Myocyte (in vitro differentiated cells): ENCODE results near the gene WHRN. TPM values are rescaled to one million over a fixed set of nuclear protein-coding genes. Genes with fewer than 3 reads are reported as not detected.
A peak's percentile ranks its signal among the peaks of the same experiment; 100 is the strongest.

Experiments
- DNase-seq: peaks from one replicate; pipeline ENCODE4 v3.0.0-alpha.2; 2012; ENCODE audit warnings: low read depth
- total RNA-seq: library from RNA; depleted of rRNA; stranded (reverse); fragments of >200 nt; gene quantifications from 2 replicates; pipeline ENCODE4 v1.2.3, GENCODE V29; 2014

WHRN gene
- total RNA-seq, 1 donor from 2014 or later, result 1.7 TPM

GRCh38 chr9:114515528-114515927 lies 10.3 kb upstream of the WHRN start:
- no peak for DNase-seq

- no peak for DNase-seq
Measured at GRCh38 chr9:114513959-114514267, 8.6 kb upstream of the WHRN start.

DNA sequence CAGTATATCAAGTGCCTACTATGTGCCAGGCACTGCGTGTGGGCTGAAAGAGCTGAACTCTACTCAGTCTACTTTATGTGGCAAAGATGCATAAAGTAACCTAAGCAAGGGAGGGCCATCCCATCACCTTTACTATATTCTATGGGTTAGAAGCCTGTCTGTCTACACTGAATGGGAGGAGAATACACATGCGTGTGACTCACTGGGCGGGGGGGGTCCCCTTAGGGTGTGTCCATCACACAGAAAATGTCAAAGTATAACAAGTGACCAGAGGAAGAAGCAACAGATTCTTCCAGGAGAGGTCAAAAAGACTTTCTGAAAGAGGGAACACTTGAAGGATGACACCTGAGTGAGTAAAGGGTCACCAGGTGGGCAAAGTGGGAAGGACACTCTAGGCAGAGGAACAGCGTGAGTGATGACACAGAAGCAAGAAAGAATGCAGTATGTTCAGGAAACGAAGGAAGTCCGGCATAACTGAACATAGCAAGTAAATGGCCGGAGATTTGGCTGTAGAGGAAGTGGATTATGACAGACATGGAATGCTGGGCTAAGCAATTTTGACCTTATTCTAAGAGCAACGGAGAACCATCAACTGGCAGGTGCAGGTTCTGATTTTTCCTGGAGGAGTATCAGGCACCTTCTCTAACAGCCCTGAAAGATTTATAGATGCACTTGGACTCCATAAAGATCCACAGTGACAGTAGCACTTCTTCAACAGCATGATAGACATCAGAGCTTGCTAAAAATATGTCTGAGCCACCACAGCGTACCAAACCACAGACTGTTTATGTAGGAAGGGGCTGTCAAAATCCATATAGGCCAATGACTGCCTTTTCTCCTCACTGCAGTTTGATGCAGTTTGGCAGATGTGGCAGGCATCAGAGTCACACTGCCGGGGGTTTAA lies 8.0 kb upstream of the WHRN start:
- no peak for DNase-seq

- DNase-seq, result peak; percentile 10
Measured at GRCh38 chr9:114511978-114512874, 7.0 kb upstream of the WHRN start.

- DNase-seq, result peak; percentile 27
Measured at GRCh38 chr9:114507726-114508125, 2.5 kb upstream of the WHRN start.

DNA sequence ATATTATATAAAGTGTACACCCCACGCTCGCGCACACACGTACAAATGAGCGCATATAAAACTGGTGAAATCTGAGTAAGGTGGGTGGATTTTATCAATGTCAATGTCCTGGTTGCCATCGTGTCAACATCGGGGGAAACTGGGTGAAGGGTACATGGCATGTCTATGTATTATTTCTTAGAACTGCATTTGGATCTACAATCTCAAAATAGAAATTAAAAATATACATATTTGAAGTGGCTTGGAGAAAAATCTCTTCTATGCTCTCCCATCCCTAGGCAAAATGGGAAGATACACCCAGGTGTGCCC lies 763 bp upstream of the WHRN start:
- DNase-seq, result no peak

- peak; percentile 41 for DNase-seq
Measured at GRCh38 chr9:114504341-114505186, 709 bp downstream of the WHRN start.

- no peak for DNase-seq
Measured at GRCh38 chr9:114503522-114504340, 1.5 kb downstream of the WHRN start.

DNA sequence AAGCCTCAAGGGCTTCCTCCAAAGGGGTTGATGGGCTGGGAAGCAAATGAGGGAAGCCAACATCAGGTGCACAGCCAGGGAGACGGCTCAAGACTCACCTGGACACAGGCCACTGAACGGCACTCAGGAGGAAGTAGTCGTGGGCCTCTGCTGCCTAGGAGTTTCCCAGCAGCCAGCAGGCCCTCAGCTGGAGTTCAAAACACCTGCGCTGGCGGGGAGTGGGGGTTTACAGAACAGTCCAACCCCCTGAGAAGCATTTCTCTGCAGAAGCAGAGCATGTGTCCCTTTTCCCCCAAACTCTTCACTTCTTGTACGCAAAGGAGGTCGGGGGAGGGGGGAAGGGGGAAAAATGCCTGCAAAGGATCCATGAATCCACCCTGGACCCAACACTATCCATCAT lies 2.3 kb downstream of the WHRN start:
- DNase-seq, result no peak

DNA sequence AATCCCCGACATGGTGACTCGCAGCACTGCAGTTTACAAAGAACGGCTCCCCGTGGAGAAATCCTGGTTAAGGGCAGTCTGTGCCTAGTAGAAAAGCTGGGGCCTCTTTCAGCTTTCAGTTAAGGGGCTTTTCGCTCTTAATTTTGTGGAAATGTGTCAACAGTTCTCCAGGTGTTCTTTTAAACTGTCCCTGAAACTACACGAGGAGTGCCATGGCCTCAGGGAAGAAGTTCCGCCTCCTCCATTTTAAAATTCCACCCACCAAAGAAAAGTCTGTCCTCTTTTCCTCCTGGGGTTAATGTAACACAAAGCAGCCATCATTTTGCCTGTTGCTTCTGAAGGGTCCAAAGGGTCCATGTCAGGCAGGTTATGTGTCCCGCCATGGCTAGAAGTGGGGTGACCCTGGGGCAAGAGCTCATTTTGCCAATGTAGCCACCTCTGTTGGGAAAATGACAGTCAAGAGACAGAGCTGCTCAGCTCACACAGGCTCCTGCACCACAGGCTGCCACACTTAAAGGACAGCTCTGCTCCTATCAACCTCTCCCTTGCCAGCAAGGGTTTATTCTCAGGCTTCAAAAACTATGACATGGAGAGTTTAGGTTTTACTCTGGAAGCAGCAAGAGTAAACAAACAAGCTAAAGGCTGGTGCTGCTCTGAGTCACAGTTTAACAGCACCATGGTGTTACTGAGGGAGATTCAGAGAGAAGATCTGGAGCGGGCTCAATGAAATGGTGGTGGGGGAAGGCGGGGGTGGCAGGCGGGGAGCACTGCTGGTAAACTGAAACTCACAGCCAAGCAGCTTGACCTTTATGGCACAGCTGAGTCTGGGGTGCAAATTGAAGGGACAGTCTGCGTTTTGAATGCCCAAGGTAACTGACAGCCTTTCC lies 3.2 kb downstream of the WHRN start:
- DNase-seq, result peak; percentile 9

- DNase-seq, result no peak
Measured at GRCh38 chr9:114500697-114501292, 4.5 kb downstream of the WHRN start.

GRCh38 chr9:114499941-114500696 lies 5.2 kb downstream of the WHRN start:
- DNase-seq, result no peak

GRCh38 chr9:114499528-114499927 lies 5.7 kb downstream of the WHRN start:
- no peak for DNase-seq

- no peak for DNase-seq
Measured at GRCh38 chr9:114497727-114498382, 7.4 kb downstream of the WHRN start.

DNA sequence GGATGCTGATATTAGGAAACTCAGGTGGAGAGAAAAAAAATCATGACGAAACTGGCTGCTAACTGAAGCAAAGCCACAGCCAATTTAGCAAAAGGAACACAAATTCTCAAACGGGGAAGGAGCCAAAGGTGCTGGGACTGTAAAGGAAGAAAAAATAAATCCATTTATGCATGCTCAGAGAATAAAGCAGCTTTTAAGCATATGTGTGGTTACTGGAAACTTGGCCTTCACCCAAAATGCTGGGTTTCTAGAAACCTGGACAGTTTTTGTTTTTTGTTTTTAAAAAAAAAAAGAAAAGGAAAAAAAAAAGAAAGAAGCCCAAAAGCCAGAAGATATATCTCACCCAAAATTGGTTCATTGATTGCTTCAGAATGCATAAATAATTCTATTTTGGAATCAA lies 8.0 kb downstream of the WHRN start:
- DNase-seq, result no peak

DNA sequence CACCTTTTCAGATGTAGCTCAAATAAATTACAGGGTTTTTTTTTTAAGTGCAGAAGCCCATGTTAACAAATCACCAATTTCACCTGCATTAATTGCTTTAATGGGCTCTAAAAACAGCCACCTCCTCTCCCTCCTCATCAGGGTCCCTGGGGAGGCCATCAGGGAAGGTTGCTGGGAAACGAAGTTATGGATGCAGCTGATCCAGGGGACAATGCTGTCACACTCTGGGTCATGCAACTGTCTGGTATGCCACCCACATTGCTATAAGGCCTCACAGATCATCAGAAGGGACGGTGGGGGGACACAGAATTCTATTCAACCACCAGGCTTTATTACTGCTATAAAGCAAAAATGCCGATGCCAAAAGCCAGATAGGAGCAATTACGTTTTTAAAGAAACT lies 9.3 kb downstream of the WHRN start:
- DNase-seq, result no peak

DNA sequence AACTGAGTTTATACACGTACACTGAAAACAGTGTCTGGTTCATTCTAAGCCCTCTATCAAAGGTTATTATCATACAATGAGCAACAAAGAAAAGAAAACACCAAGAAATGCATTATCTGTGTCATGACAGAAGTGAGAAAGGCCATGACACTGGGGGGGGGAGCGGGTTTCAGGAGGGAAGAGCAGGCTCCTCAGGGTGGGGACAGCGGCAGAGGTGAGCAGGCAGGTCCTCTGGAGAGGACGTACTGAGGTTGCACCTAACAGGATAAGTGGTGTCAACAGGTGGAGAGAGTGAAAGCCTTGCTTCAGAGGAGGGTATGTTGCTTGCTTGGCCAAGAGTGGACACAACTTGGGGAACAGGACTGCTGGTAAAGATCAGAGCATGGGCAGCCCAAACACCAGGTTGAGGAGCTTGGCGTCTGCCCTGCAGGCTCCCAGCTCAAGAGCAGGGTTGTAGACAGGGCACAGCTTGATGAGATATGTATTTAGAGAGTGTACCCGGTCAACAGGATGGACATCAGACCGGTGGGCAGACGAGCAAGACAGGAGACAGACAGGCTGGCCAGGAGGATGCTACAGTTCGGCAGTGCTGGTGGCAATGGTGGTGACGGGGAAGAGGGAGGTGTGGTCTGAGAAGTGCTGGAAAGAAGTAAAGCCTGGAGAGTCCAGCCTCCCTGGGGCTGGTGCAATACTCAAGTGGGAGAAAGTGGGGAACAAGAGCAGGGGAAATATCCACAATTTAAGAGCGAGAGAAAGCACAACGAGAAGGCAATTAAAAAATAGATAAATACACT lies 10.3 kb downstream of the WHRN start:
- no peak for DNase-seq
